ENCODE results near the gene EML4. TPM values are rescaled to one million over a fixed set of nuclear protein-coding genes. Genes with fewer than 3 reads are reported as not detected.

Gene EML4
- total and polyA plus RNA-seq, 2 of the 13 experiments (the other 11 are each of a cell fraction or from before 2014, with no cell fraction given) = 243 to 476 TPM

- peak; percentile 21; the same call in 1 of the 2 replicates for TF ChIP-seq BCL3 (CRISPR knock-in tag; IDR thresholded peaks at IDR 0.05)
- TF ChIP-seq NR2C2 (CRISPR knock-in tag; IDR thresholded peaks at IDR 0.05; ENCODE audit: borderline replicate concordance) = peak; percentile 64; the same call in 1 of the 2 replicates
- no peak for TF ChIP-seq ADNP (CRISPR knock-in tag; IDR thresholded peaks at IDR 0.05)
- TF ChIP-seq ZBTB37 (CRISPR knock-in tag; IDR thresholded peaks at IDR 0.05) = 0 out of 2 replicates have a peak, but pooled peaks have one; percentile 8
- no peak for TF ChIP-seq XRCC5 (optimal IDR thresholded peaks at IDR 0.05; ENCODE audit: low read length)
- 0 out of 2 replicates have a peak, but pooled peaks have one; percentile 22 for TF ChIP-seq ZNF451 (CRISPR knock-in tag; IDR thresholded peaks at IDR 0.05)
- no peak for TF ChIP-seq CERS6 (CRISPR knock-in tag; IDR thresholded peaks at IDR 0.05)
- no peak for TF ChIP-seq THAP7 (CRISPR knock-in tag; IDR thresholded peaks at IDR 0.05)
- TF ChIP-seq ZMYM4 (CRISPR knock-in tag; IDR thresholded peaks at IDR 0.05) = peak; percentile 75
- TF ChIP-seq ZNF891 (CRISPR knock-in tag; IDR thresholded peaks at IDR 0.05) = no peak
- no peak for TF ChIP-seq ZNF776 (CRISPR knock-in tag; IDR thresholded peaks at IDR 0.05)
- TF ChIP-seq THAP9 (CRISPR knock-in tag; IDR thresholded peaks at IDR 0.05; ENCODE audit: borderline replicate concordance) = no peak
- no peak for TF ChIP-seq RBAK (CRISPR knock-in tag; IDR thresholded peaks at IDR 0.05)
- TF ChIP-seq SP5 (CRISPR knock-in tag; IDR thresholded peaks at IDR 0.05; ENCODE audit: borderline replicate concordance, low read depth) = peak; percentile 94
- no peak for TF ChIP-seq ZNF510 (CRISPR knock-in tag; IDR thresholded peaks at IDR 0.05; ENCODE audit: low read depth)
- TF ChIP-seq STAG1 (CRISPR knock-in tag; IDR thresholded peaks at IDR 0.05) = peak; percentile 44
- peak; percentile 80 for TF ChIP-seq HOXA5 (CRISPR knock-in tag; IDR thresholded peaks at IDR 0.05)
- TF ChIP-seq KMT2B (CRISPR knock-in tag; IDR thresholded peaks at IDR 0.05) = peak; percentile 73; the same call in 1 of the 2 replicates
- TF ChIP-seq ATM (IDR thresholded peaks at IDR 0.05; ENCODE audit: borderline replicate concordance) = no peak
- peak; percentile 99 for TF ChIP-seq GATAD2A (CRISPR knock-in tag; IDR thresholded peaks at IDR 0.05)
- TF ChIP-seq TRIM22 (IDR thresholded peaks at IDR 0.05) = no peak
Measured at GRCh38 chr2:42135381-42136312, 33.5 kb upstream of the EML4 start (continued).

Measured in HepG2 (cell line).